GM12874 (cell line): ENCODE measurements around the gene CCSER1.

ENCODE experiments used
- CTCF ChIP-seq: IDR thresholded peaks from 2 replicates; pipeline ENCODE4 v1.5.1; 2011; ENCODE audit warnings: low read depth, mild to moderate bottlenecking, control low read depth, low read length, moderate library complexity; ENCODE audit not compliant: insufficient read depth

The CCSER1 gene

DNA sequence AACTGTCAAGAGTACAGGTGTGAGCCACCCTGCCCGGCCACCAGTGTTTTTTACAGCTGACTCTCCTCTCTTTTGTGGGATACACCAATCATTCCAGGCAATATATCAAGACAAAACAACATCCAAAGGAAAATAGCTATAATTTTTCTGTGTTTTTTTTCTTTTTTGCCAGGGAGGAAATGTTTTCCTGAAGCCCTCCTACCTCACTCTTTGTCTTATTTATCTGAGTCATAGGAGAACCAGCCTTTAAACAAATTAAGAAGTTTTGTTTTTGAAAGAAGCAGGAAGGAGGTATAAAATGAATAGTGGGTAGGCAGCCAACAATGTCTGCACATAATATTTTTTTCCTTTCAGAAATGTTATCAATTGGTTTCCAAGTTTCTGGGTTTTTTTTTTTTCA is 493.9 kb downstream of the CCSER1 start:
- TF ChIP-seq CTCF = no peak

- no peak for TF ChIP-seq CTCF
These were observed 497.6 kb downstream of the CCSER1 start for GRCh38 chr4:90624781-90625180.

DNA sequence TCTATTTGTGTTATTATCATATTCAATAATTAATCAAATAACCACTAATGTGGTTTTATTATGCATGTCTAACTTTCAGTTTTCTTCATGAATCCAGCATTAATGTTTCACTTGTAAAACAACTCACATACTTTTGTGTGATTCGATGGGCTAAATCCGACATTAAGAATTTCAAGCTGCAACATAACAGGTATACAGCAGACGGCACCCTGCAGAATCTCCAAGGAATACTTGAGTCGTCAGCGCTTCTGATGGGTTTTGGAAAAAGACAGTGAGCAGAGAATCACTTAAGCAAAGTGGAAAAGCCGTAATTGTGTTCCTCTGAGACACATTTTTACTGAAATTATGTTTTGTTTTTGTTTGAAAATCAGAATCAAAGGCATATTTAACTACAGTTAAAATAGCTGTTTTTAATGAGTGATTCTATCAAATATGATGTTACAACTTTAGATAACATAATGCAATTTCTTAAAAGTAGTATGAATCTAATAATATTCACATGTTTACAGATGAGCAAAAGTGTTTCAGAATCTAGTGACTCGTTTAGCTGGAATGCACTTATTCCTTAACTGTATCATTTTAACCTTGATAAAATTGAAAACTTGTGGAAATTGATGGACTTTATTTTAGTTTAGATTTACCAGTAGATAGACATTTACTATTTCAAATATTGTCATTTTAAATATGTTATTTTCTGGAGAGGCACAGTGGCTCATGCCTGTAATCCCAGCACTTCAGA is 514.8 kb downstream of the CCSER1 start:
- no peak for TF ChIP-seq CTCF

- no peak for TF ChIP-seq CTCF
These were observed 516.0 kb downstream of the CCSER1 start for GRCh38 chr4:90643156-90643555.

- TF ChIP-seq CTCF = no peak
These were observed 521.1 kb downstream of the CCSER1 start for GRCh38 chr4:90648311-90648710.

GRCh38 chr4:90648791-90649190 is 521.6 kb downstream of the CCSER1 start:
- no peak for TF ChIP-seq CTCF

GRCh38 chr4:90660672-90661071 is 533.5 kb downstream of the CCSER1 start:
- TF ChIP-seq CTCF = no peak
